Measurements from ENCODE around the gene SORL1.

SORL1 gene

GRCh38 chr11:121460941-121461514, 8.9 kb downstream of the SORL1 start:
- H3K4me3 ChIP-seq (ENCODE audit: insufficient read depth, low read depth, low read length): no peak overlapping the region
- H3K27me3 ChIP-seq (ENCODE audit: control insufficient read depth, insufficient read depth, low read length, poor library complexity, severe bottlenecking): no peaks in the 10 kb centered on the region
- H3K9me3 ChIP-seq (ENCODE audit: control insufficient read depth, low read length): no peaks in the 10 kb centered on the region
- H3K4me1 ChIP-seq (ENCODE audit: control insufficient read depth, insufficient read depth, low read length): peaks cover 4% of the 10 kb centered on the region
- no peak overlapping the region for H3K27ac ChIP-seq (ENCODE audit: insufficient read depth, low read depth, low read length, poor library complexity, severe bottlenecking)
- no peaks in the 10 kb centered on the region for H3K36me3 ChIP-seq (ENCODE audit: control insufficient read depth, insufficient read depth, low read length)
- 86 to 89% methylated on average over 4 of the region's 4 CpGs for WGBS, 2 experiments

- WGBS, 2 experiments: 95 to 96% methylated on average over 7 of the region's 7 CpGs
- Histone ChIP-seq H3K36me3 (ENCODE audit: control insufficient read depth, insufficient read depth, low read length) (no peaks in the 10 kb centered on the region), H3K4me3 (ENCODE audit: insufficient read depth, low read depth, low read length) (no peak overlapping the region), H3K4me1 (ENCODE audit: control insufficient read depth, insufficient read depth, low read length) (peaks cover 12% of the 10 kb centered on the region), H3K9me3 (ENCODE audit: control insufficient read depth, low read length) (no peaks in the 10 kb centered on the region), H3K27ac (ENCODE audit: insufficient read depth, low read depth, low read length, poor library complexity, severe bottlenecking) (no peak overlapping the region), H3K27me3 (ENCODE audit: control insufficient read depth, insufficient read depth, low read length, poor library complexity, severe bottlenecking) (no peaks in the 10 kb centered on the region)
These were observed 9.7 kb downstream of the SORL1 start for GRCh38 chr11:121461843-121462242.

- Histone ChIP-seq H3K27ac (ENCODE audit: insufficient read depth, low read depth, low read length, poor library complexity, severe bottlenecking) (no peak overlapping the region), H3K9me3 (ENCODE audit: control insufficient read depth, low read length) (no peaks in the 10 kb centered on the region), H3K4me3 (ENCODE audit: insufficient read depth, low read depth, low read length) (no peak overlapping the region), H3K36me3 (ENCODE audit: control insufficient read depth, insufficient read depth, low read length) (no peaks in the 10 kb centered on the region), H3K4me1 (ENCODE audit: control insufficient read depth, insufficient read depth, low read length) (peaks cover 22% of the 10 kb centered on the region), H3K27me3 (ENCODE audit: control insufficient read depth, insufficient read depth, low read length, poor library complexity, severe bottlenecking) (no peaks in the 10 kb centered on the region)
- 94% methylated on average over 6 of the region's 6 CpGs for WGBS, 2 experiments
These were observed 11.7 kb downstream of the SORL1 start for GRCh38 chr11:121463689-121464335.

- H3K27ac ChIP-seq (ENCODE audit: insufficient read depth, low read depth, low read length, poor library complexity, severe bottlenecking): no peak overlapping the region
- WGBS, 2 experiments: 81 to 89% methylated on average over 11 of the region's 11 CpGs
- peaks cover 22% of the 10 kb centered on the region for H3K4me1 ChIP-seq (ENCODE audit: control insufficient read depth, insufficient read depth, low read length)
- H3K36me3 ChIP-seq (ENCODE audit: control insufficient read depth, insufficient read depth, low read length): no peaks in the 10 kb centered on the region
- H3K27me3 ChIP-seq (ENCODE audit: control insufficient read depth, insufficient read depth, low read length, poor library complexity, severe bottlenecking): no peaks in the 10 kb centered on the region
- no peaks in the 10 kb centered on the region for H3K9me3 ChIP-seq (ENCODE audit: control insufficient read depth, low read length)
- H3K4me3 ChIP-seq (ENCODE audit: insufficient read depth, low read depth, low read length): no peak overlapping the region
These were observed 12.3 kb downstream of the SORL1 start for GRCh38 chr11:121464352-121464946.

- WGBS, 2 experiments: 68% methylated on average over 8 of the region's 8 CpGs
- peaks cover 22% of the 10 kb centered on the region for H3K4me1 ChIP-seq (ENCODE audit: control insufficient read depth, insufficient read depth, low read length)
- H3K27ac ChIP-seq (ENCODE audit: insufficient read depth, low read depth, low read length, poor library complexity, severe bottlenecking): no peak overlapping the region
These were observed 13.6 kb downstream of the SORL1 start for GRCh38 chr11:121465709-121466062.

GRCh38 chr11:121466063-121466794, 14.1 kb downstream of the SORL1 start:
- Histone ChIP-seq H3K27me3 (ENCODE audit: control insufficient read depth, insufficient read depth, low read length, poor library complexity, severe bottlenecking) (no peaks in the 10 kb centered on the region), H3K4me1 (ENCODE audit: control insufficient read depth, insufficient read depth, low read length) (peaks cover 22% of the 10 kb centered on the region), H3K36me3 (ENCODE audit: control insufficient read depth, insufficient read depth, low read length) (no peaks in the 10 kb centered on the region), H3K4me3 (ENCODE audit: insufficient read depth, low read depth, low read length) (no peak overlapping the region), H3K9me3 (ENCODE audit: control insufficient read depth, low read length) (no peaks in the 10 kb centered on the region), H3K27ac (ENCODE audit: insufficient read depth, low read depth, low read length, poor library complexity, severe bottlenecking) (no peak overlapping the region)
- 46 to 55% methylated on average over 6 to 7 of the region's 8 CpGs for WGBS, 2 experiments

More at GRCh38 chr11:121465709-121466062, 13.6 kb downstream of the SORL1 start:
- Histone ChIP-seq H3K9me3 (ENCODE audit: control insufficient read depth, low read length) (no peaks in the 10 kb centered on the region), H3K36me3 (ENCODE audit: control insufficient read depth, insufficient read depth, low read length) (no peaks in the 10 kb centered on the region), H3K27me3 (ENCODE audit: control insufficient read depth, insufficient read depth, low read length, poor library complexity, severe bottlenecking) (no peaks in the 10 kb centered on the region), H3K4me3 (ENCODE audit: insufficient read depth, low read depth, low read length) (no peak overlapping the region)

GRCh38 chr11:121467471-121467870, 15.4 kb downstream of the SORL1 start:
- peaks cover 22% of the 10 kb centered on the region for H3K4me1 ChIP-seq (ENCODE audit: control insufficient read depth, insufficient read depth, low read length)
- 85 to 100% methylated on average over 1 to 2 of the region's 2 CpGs for WGBS, 2 experiments
- H3K9me3 ChIP-seq (ENCODE audit: control insufficient read depth, low read length): no peaks in the 10 kb centered on the region
- H3K27ac ChIP-seq (ENCODE audit: insufficient read depth, low read depth, low read length, poor library complexity, severe bottlenecking): no peak overlapping the region
- H3K4me3 ChIP-seq (ENCODE audit: insufficient read depth, low read depth, low read length): no peak overlapping the region
- H3K27me3 ChIP-seq (ENCODE audit: control insufficient read depth, insufficient read depth, low read length, poor library complexity, severe bottlenecking): no peaks in the 10 kb centered on the region
- H3K36me3 ChIP-seq (ENCODE audit: control insufficient read depth, insufficient read depth, low read length): no peaks in the 10 kb centered on the region

GRCh38 chr11:121467965-121468364, 15.9 kb downstream of the SORL1 start:
- WGBS, 2 experiments: 74 to 75% methylated on average over 10 of the region's 10 CpGs
- Histone ChIP-seq H3K36me3 (ENCODE audit: control insufficient read depth, insufficient read depth, low read length) (no peaks in the 10 kb centered on the region), H3K4me1 (ENCODE audit: control insufficient read depth, insufficient read depth, low read length) (peaks cover 22% of the 10 kb centered on the region), H3K27ac (ENCODE audit: insufficient read depth, low read depth, low read length, poor library complexity, severe bottlenecking) (no peak overlapping the region), H3K4me3 (ENCODE audit: insufficient read depth, low read depth, low read length) (no peak overlapping the region), H3K27me3 (ENCODE audit: control insufficient read depth, insufficient read depth, low read length, poor library complexity, severe bottlenecking) (no peaks in the 10 kb centered on the region), H3K9me3 (ENCODE audit: control insufficient read depth, low read length) (no peaks in the 10 kb centered on the region)

- Histone ChIP-seq H3K27me3 (ENCODE audit: control insufficient read depth, insufficient read depth, low read length, poor library complexity, severe bottlenecking) (no peaks in the 10 kb centered on the region), H3K27ac (ENCODE audit: insufficient read depth, low read depth, low read length, poor library complexity, severe bottlenecking) (no peak overlapping the region), H3K36me3 (ENCODE audit: control insufficient read depth, insufficient read depth, low read length) (no peaks in the 10 kb centered on the region), H3K4me1 (ENCODE audit: control insufficient read depth, insufficient read depth, low read length) (peaks cover 22% of the 10 kb centered on the region), H3K9me3 (ENCODE audit: control insufficient read depth, low read length) (no peaks in the 10 kb centered on the region), H3K4me3 (ENCODE audit: insufficient read depth, low read depth, low read length) (no peak overlapping the region)
- 97 to 99% methylated on average over 5 of the region's 5 CpGs for WGBS, 2 experiments
These were observed 17.8 kb downstream of the SORL1 start for GRCh38 chr11:121469910-121470309.

- H3K27me3 ChIP-seq (ENCODE audit: control insufficient read depth, insufficient read depth, low read length, poor library complexity, severe bottlenecking): no peaks in the 10 kb centered on the region
- no peaks in the 10 kb centered on the region for H3K36me3 ChIP-seq (ENCODE audit: control insufficient read depth, insufficient read depth, low read length)
- H3K4me3 ChIP-seq (ENCODE audit: insufficient read depth, low read depth, low read length): no peak overlapping the region
- no peaks in the 10 kb centered on the region for H3K9me3 ChIP-seq (ENCODE audit: control insufficient read depth, low read length)
- WGBS, 2 experiments: 93 to 96% methylated on average over 12 of the region's 12 CpGs
- peaks cover 16% of the 10 kb centered on the region for H3K4me1 ChIP-seq (ENCODE audit: control insufficient read depth, insufficient read depth, low read length)
- no peak overlapping the region for H3K27ac ChIP-seq (ENCODE audit: insufficient read depth, low read depth, low read length, poor library complexity, severe bottlenecking)
These were observed 19.1 kb downstream of the SORL1 start for GRCh38 chr11:121471167-121471566.
